Trophoblast cell (in vitro differentiated cells and primary cell): Measurements from ENCODE around the gene EVI2A.
A peak's percentile ranks its signal among the peaks of the same experiment; 100 is the strongest.
"Not testable (repeated sequence)": the region's sequence is repeated elsewhere in the genome, so short reads cannot be mapped to it uniquely, and the experiment has no call there.

Experiments
- DNase-seq, 2 donors: peaks; one replicate each; pipeline ENCODE4 v3.0.0-alpha.2; 2016
- H2AFZ ChIP-seq: 2 replicates; pipeline ENCODE4 v1.6.1; 2013; ENCODE audit warnings: low read length, moderate library complexity, mild to moderate bottlenecking; ENCODE audit not compliant: insufficient read depth, poor library complexity
- H2AK5ac ChIP-seq: 2 replicates; pipeline ENCODE4 v1.6.1; 2013; ENCODE audit warnings: mild to moderate bottlenecking, low read length
- H2BK120ac ChIP-seq: 2 replicates; pipeline ENCODE4 v1.6.1; 2013; ENCODE audit warnings: low read length, mild to moderate bottlenecking, moderate library complexity; ENCODE audit not compliant: insufficient read depth, poor library complexity
- H2BK12ac ChIP-seq: 2 replicates; pipeline ENCODE4 v1.6.1; 2013; ENCODE audit warnings: mild to moderate bottlenecking, low read length, moderate library complexity
- H2BK5ac ChIP-seq: 2 replicates; pipeline ENCODE4 v1.6.1; 2013; ENCODE audit warnings: low read length, low read depth, moderate library complexity, mild to moderate bottlenecking; ENCODE audit not compliant: poor library complexity
- H3K14ac ChIP-seq: 2 replicates; pipeline ENCODE4 v1.6.1; 2013; ENCODE audit warnings: mild to moderate bottlenecking, low read length
- H3K18ac ChIP-seq: 2 replicates; pipeline ENCODE4 v1.6.1; 2013; ENCODE audit warnings: mild to moderate bottlenecking, low read length
- H3K23ac ChIP-seq: 2 replicates; pipeline ENCODE4 v1.6.1; 2013; ENCODE audit warnings: low read length
- H3K27ac ChIP-seq: 2 replicates; pipeline ENCODE4 v1.5.1; 2013; ENCODE audit warnings: low read depth, mild to moderate bottlenecking, inconsistent platforms, low read length, moderate library complexity
- H3K27me3 ChIP-seq: 2 replicates; pipeline ENCODE4 v1.6.1; 2013; ENCODE audit warnings: inconsistent platforms, mild to moderate bottlenecking, low read length, moderate library complexity; ENCODE audit not compliant: insufficient read depth
- H3K36me3 ChIP-seq, 2 experiments: 1 replicate in 1 of 2; 2 replicates in 1 of 2; pipeline ENCODE4 v1.6.1; 2013; ENCODE audit warnings: low read length in 2 of 2, mild to moderate bottlenecking in 2 of 2, moderate library complexity in 1 of 2; ENCODE audit not compliant: insufficient read depth in 2 of 2, control insufficient read depth in 1 of 2
- H3K4ac ChIP-seq: 2 replicates; pipeline ENCODE4 v1.6.1; 2013; ENCODE audit warnings: low read depth, mild to moderate bottlenecking, low read length, moderate library complexity
- H3K4me1 ChIP-seq, 2 experiments: 1 replicate in 1 of 2; 2 replicates in 1 of 2; pipeline ENCODE4 v1.6.1; 2013; ENCODE audit warnings: low read length in 2 of 2, mild to moderate bottlenecking in 2 of 2, moderate library complexity in 1 of 2; ENCODE audit not compliant: insufficient read depth in 2 of 2, control insufficient read depth in 1 of 2
- H3K4me2 ChIP-seq: 2 replicates; pipeline ENCODE4 v1.6.1; 2013; ENCODE audit warnings: inconsistent platforms, mild to moderate bottlenecking, low read length, moderate library complexity
- H3K4me3 ChIP-seq: 2 replicates; pipeline ENCODE4 v1.5.1; 2013; ENCODE audit warnings: mild to moderate bottlenecking, low read depth, low read length, inconsistent platforms
- H3K79me1 ChIP-seq: one replicate; pipeline ENCODE4 v1.6.1; 2013; ENCODE audit warnings: low read length
- H3K79me2 ChIP-seq: 2 replicates; pipeline ENCODE4 v1.6.1; 2013; ENCODE audit warnings: low read length, mild to moderate bottlenecking; ENCODE audit not compliant: control insufficient read depth, insufficient read depth, poor library complexity
- H3K9ac ChIP-seq: 2 replicates; pipeline ENCODE4 v1.6.1; 2013; ENCODE audit warnings: mild to moderate bottlenecking, low read length
- H3K9me3 ChIP-seq: 2 replicates; pipeline ENCODE4 v1.6.1; 2013; ENCODE audit warnings: low read depth, mild to moderate bottlenecking, control low read depth, inconsistent platforms, low read length; ENCODE audit not compliant: insufficient read depth
- H4K12ac ChIP-seq: 2 replicates; pipeline ENCODE4 v1.6.1; 2013; ENCODE audit warnings: low read depth, mild to moderate bottlenecking, low read length, moderate library complexity
- H4K8ac ChIP-seq: 2 replicates; pipeline ENCODE4 v1.6.1; 2013; ENCODE audit warnings: low read depth, mild to moderate bottlenecking, low read length, moderate library complexity
- H4K91ac ChIP-seq: one replicate; pipeline ENCODE4 v1.6.1; 2013; ENCODE audit warnings: low read depth, mild to moderate bottlenecking, low read length, moderate library complexity
- WGBS: extraction: QIAGEN DNeasy Blood & Tissue Kit; methylation state at CpG from one replicate; pipeline ENCODE4 v1.1.7; 2013; ENCODE audit warnings: missing lambda C conversion rate; ENCODE audit not compliant: insufficient read length, insufficient coverage; ENCODE audit errors: extremely low coverage; 5-methylcytosine and 5-hydroxymethylcytosine counted together

Gene EVI2A

DNA sequence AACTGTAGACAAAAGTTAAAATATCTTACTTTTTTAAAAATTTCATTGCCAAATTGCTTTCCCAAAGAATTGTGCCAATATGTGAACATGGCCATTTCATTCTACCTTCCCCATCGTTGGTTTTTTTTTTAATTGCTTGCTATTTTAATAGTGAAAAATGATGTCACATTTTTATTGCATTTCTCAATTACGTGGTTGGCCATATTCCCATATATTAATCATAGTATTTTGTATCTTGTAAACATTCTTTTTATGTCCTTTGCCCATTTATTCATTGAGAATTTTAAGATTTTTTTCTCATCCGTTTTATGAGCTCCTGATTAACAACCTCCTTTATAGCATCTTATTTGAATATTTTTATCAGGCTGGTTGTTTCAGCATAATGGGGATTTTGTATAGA lies 31.6 kb downstream of the EVI2A start:
- Histone ChIP-seq H3K27ac (no peak overlapping the region), H3K14ac (no peak overlapping the region), H2BK120ac (no peak overlapping the region), H3K9me3 (no peaks in the 10 kb centered on the region), H3K4ac (no peak overlapping the region), H3K4me3 (no peak overlapping the region), H2BK12ac (no peak overlapping the region), H2AK5ac (no peak overlapping the region), H3K4me1 (no peaks in the 10 kb centered on the region), H3K27me3 (no peaks in the 10 kb centered on the region), H3K4me2 (no peak overlapping the region), H3K79me2 (no peaks in the 10 kb centered on the region), H3K36me3 (peaks cover 2% of the 10 kb centered on the region in 2 experiments), H4K91ac (no peak overlapping the region), H4K8ac (no peak overlapping the region), H4K12ac (no peak overlapping the region), H2BK5ac (no peak overlapping the region), H3K9ac (no peak overlapping the region), H3K79me1 (no peaks in the 10 kb centered on the region), H2AFZ (no peak overlapping the region), H3K23ac (no peak overlapping the region), H3K18ac (no peak overlapping the region)
- no peak for DNase-seq
- no CpG with 5 or more reads among the region's 3 CpGs for WGBS

GRCh38 chr17:31287932-31288331 lies 33.5 kb downstream of the EVI2A start:
- not testable (repeated sequence) for H3K27me3 ChIP-seq, H3K23ac ChIP-seq, H3K4ac ChIP-seq, H3K79me2 ChIP-seq, H4K12ac ChIP-seq, H3K9ac ChIP-seq, DNase-seq, H2BK5ac ChIP-seq, H3K18ac ChIP-seq, H3K4me1 ChIP-seq, H3K4me3 ChIP-seq, H3K27ac ChIP-seq, H4K91ac ChIP-seq, H3K36me3 ChIP-seq, H3K14ac ChIP-seq, H3K4me2 ChIP-seq, H2AFZ ChIP-seq, H3K9me3 ChIP-seq, H3K79me1 ChIP-seq, H4K8ac ChIP-seq, H2AK5ac ChIP-seq, H2BK12ac ChIP-seq, H2BK120ac ChIP-seq
- WGBS = no CpG with 5 or more reads among the region's 1 CpG

DNA sequence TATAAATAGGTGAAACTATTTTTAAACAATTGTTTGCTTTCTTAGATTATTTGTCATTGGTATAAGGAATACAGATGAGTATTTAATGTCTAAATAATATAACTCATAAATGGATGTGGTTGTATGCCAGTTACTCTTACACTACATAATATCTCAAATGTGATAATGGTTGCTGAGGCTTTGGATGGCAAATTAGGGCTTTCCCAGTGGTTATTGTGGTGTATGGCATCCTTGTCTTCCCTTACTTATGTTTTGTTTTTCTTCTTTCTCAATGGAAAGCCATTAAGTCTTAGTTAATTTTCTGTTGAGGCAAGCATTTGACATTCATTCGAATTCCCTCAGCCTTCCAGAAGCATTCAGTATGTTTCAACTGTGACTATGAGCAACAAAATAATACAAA lies 34.8 kb downstream of the EVI2A start:
- Histone ChIP-seq H3K27ac (no peak overlapping the region), H3K4me1 (no peaks in the 10 kb centered on the region), H4K91ac (no peak overlapping the region), H3K4me2 (no peak overlapping the region), H2AFZ (no peak overlapping the region), H2BK12ac (no peak overlapping the region), H2AK5ac (no peak overlapping the region), H4K8ac (no peak overlapping the region), H3K4ac (no peak overlapping the region), H3K79me1 (no peaks in the 10 kb centered on the region), H2BK5ac (no peak overlapping the region), H3K79me2 (no peaks in the 10 kb centered on the region), H2BK120ac (no peak overlapping the region), H3K4me3 (no peak overlapping the region), H3K9ac (no peak overlapping the region), H3K36me3 (peaks cover 2 to 4% of the 10 kb centered on the region in 2 experiments), H4K12ac (no peak overlapping the region), H3K9me3 (no peaks in the 10 kb centered on the region), H3K14ac (no peak overlapping the region), H3K23ac (no peak overlapping the region), H3K27me3 (no peaks in the 10 kb centered on the region), H3K18ac (no peak overlapping the region)
- no peak for DNase-seq
- no CpG with 5 or more reads among the region's 1 CpG for WGBS

- Histone ChIP-seq H4K91ac (no peak overlapping the region), H4K8ac (no peak overlapping the region), H3K27ac (no peak overlapping the region), H3K4me3 (no peak overlapping the region), H3K4me1 (no peaks in the 10 kb centered on the region), H2AK5ac (no peak overlapping the region), H2BK12ac (no peak overlapping the region), H3K23ac (no peak overlapping the region), H4K12ac (no peak overlapping the region), H3K79me2 (no peaks in the 10 kb centered on the region), H2BK5ac (no peak overlapping the region), H3K36me3 (peaks cover 4% of the 10 kb centered on the region in 2 experiments), H3K4ac (no peak overlapping the region), H3K9ac (no peak overlapping the region), H3K79me1 (no peaks in the 10 kb centered on the region), H3K27me3 (no peaks in the 10 kb centered on the region), H3K9me3 (no peaks in the 10 kb centered on the region), H3K18ac (no peak overlapping the region), H2AFZ (no peak overlapping the region), H3K14ac (no peak overlapping the region), H3K4me2 (no peak overlapping the region), H2BK120ac (no peak overlapping the region)
- peak in 1 of 2 donors; percentile 57 for DNase-seq
Observed at GRCh38 chr17:31283841-31284240, 37.6 kb downstream of the EVI2A start.
